Measurements from ENCODE around the gene FES. TPM values are rescaled to one million over a fixed set of nuclear protein-coding genes. Genes with fewer than 3 reads are reported as not detected.
A peak's percentile ranks its signal among the peaks of the same experiment; 100 is the strongest.

FES gene
- total RNA-seq, 1 experiment from 2014 or later: 6.7 TPM

GRCh38 chr15:90840157-90840855 is 44.0 kb upstream of the FES start:
- Histone ChIP-seq H4K8ac (replicated peaks; ENCODE audit: insufficient read length, low read depth, low read length) (no peak overlapping the region), H2BK12ac (ENCODE audit: insufficient read length, low read depth, low read length) (peak overlapping the region; percentile 53), H3K9me3 (ENCODE audit: control insufficient read depth, low read depth, low read length) (no peaks in the 10 kb centered on the region), H2BK5ac (ENCODE audit: insufficient read length, low read length) (no peak overlapping the region), H2AK5ac (ENCODE audit: insufficient read length, low read length) (no peak overlapping the region), H3K4ac (ENCODE audit: low read depth, low read length) (no peak overlapping the region), H3K79me2 (ENCODE audit: insufficient read depth, low read length) (no peaks in the 10 kb centered on the region), H3K56ac (ENCODE audit: insufficient read length, low read depth, low read length) (no peak overlapping the region), H3K27ac (ENCODE audit: insufficient read length, low read depth, low read length) (no peak overlapping the region), H3K4me2 (ENCODE audit: insufficient read depth, insufficient read length, low read length) (no peak overlapping the region), H3K18ac (ENCODE audit: insufficient read length, low read depth, low read length) (peak overlapping the region; percentile 28), H3K23ac (ENCODE audit: insufficient read length, low read depth, low read length) (no peak overlapping the region), H3K4me1 (ENCODE audit: insufficient read depth, low read length) (peaks cover 5% of the 10 kb centered on the region; the same call in 1 of the 2 replicates), H3K9ac (ENCODE audit: extremely low read depth, insufficient read length, low read length) (no peak overlapping the region), H3K14ac (ENCODE audit: insufficient read depth, low read length) (no peak overlapping the region; the same call in 1 of the 2 replicates), H2BK15ac (ENCODE audit: low read depth, low read length) (no peak overlapping the region), H4K20me1 (ENCODE audit: control insufficient read depth, insufficient read depth, insufficient read length) (no peaks in the 10 kb centered on the region), H4K91ac (ENCODE audit: insufficient read length, low read depth, low read length) (no peak overlapping the region), H4K5ac (ENCODE audit: insufficient read length, low read depth, low read length) (no peak overlapping the region), H2AFZ (ENCODE audit: low read length) (no peak overlapping the region), H3K27me3 (ENCODE audit: insufficient read depth, low read length) (no peaks in the 10 kb centered on the region), H2BK120ac (ENCODE audit: low read depth, low read length, poor library complexity, severe bottlenecking) (no peak overlapping the region), H3K23me2 (ENCODE audit: insufficient read length, low read depth, low read length, poor library complexity, severe bottlenecking) (no peaks in the 10 kb centered on the region), H3T11ph (ENCODE audit: low read length) (no peak overlapping the region), H2BK20ac (ENCODE audit: low read depth, low read length, poor library complexity, severe bottlenecking) (no peak overlapping the region), H3K79me1 (ENCODE audit: insufficient read depth, low read depth, low read length, poor library complexity, severe bottlenecking) (no peaks in the 10 kb centered on the region)
- Mint-ChIP-seq H3K36me3 (ENCODE audit: insufficient read depth in 1 of 3, low read depth in 3 of 3) (no peaks in the 10 kb centered on the region), H3K27me3 (ENCODE audit: low read depth) (peaks cover 6% of the 10 kb centered on the region), H3K27ac (peak overlapping the region in 2 of 3 experiments; percentile 91 to 94; a peak in 4 of 7 replicates), H3K9me3 (no peaks in the 10 kb centered on the region; a peak in 1 of 5 replicates), H3K4me1 (peaks cover 34 to 36% of the 10 kb centered on the region in 2 experiments), H3K4me3 (peak overlapping the region in 1 of 2 experiments; percentile 18; a peak in 2 of 5 replicates)
- WGBS (ENCODE audit: extremely low coverage, insufficient read length, low lambda C conversion rate): no CpG with 5 or more reads among the region's 18 CpGs
- TF ChIP-seq CTCF (conservative IDR thresholded peaks at IDR 0.05): no peak
- no peak for DNase-seq

Measured in H9 (cell line).